Cortex of kidney (tissue), 1 donor: Measurements from ENCODE around the gene TRIM56.

Experiments used
- DNase-seq: peaks from one replicate; lab custom pipeline; 2025; lab: John Stamatoyannopoulos, UW

The TRIM56 gene

DNA sequence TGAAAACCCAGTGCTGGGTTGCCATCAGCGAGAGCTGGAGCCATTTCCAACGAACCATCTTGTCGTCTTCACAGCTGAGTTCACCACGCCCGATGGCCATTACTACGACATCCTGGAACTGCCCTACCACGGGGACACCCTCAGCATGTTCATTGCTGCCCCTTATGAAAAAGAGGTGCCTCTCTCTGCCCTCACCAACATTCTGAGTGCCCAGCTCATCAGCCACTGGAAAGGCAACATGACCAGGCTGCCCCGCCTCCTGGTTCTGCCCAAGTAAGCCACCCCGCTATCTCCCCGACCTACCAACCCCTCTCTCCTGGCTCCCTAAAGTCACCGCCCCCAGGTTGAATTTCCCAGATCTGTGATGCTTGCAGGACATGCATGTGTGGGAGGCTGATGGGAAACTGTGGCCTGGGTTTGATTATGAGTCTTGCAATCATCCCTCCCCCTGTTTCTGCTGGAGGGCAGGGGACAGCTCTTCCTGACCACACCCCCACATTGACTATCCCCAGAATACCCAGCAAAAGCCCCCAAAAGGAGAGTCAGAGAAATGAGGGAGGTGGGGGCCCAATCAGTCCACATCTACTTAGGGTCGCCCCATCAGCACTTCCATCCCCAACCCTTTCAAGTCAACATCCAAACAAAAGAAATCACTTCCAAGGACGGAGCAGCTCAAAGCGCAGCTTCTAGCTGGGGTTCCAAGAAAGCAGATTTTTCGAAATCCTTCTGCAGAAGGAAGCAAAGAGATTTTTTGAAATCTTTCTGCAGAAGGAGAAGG is 48.5 kb downstream of the TRIM56 start:
- DNase-seq = no peak

DNA sequence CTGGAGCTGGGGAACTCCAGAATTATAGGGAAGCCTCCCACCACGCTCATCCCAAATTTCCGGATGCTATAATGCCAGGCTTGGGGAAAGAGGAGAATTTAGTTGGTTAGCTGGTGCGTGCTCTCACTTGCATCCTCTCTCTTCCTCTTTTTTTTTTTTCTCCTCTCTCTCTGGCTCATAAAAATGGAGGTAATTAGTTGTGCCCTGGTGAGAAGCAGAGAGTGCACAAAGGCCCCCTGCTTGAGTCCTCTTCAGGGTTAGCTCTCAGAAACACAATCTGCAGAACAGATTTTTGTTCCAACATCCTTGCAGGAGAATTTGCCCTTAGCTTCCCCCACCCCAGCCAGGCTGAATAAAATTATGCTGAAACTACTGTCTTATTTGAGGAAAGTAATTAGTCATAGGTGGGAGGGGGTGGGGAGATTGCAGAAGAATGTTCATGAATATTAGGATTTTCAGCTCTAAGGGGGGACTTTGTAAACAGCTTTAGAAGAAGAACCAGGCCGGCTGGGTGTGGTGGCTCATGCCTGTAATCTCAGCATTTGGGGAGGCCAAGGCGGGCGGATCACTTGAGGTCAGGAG is 49.2 kb downstream of the TRIM56 start:
- DNase-seq = no peak

DNA sequence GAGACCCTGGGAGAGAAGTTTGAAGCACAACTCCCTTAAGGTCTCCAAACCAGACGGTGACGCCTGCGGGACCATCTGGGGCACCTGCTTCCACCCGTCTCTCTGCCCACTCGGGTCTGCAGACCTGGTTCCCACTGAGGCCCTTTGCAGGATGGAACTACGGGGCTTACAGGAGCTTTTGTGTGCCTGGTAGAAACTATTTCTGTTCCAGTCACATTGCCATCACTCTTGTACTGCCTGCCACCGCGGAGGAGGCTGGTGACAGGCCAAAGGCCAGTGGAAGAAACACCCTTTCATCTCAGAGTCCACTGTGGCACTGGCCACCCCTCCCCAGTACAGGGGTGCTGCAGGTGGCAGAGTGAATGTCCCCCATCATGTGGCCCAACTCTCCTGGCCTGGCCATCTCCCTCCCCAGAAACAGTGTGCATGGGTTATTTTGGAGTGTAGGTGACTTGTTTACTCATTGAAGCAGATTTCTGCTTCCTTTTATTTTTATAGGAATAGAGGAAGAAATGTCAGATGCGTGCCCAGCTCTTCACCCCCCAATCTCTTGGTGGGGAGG is 52.5 kb downstream of the TRIM56 start:
- no peak for DNase-seq

DNA sequence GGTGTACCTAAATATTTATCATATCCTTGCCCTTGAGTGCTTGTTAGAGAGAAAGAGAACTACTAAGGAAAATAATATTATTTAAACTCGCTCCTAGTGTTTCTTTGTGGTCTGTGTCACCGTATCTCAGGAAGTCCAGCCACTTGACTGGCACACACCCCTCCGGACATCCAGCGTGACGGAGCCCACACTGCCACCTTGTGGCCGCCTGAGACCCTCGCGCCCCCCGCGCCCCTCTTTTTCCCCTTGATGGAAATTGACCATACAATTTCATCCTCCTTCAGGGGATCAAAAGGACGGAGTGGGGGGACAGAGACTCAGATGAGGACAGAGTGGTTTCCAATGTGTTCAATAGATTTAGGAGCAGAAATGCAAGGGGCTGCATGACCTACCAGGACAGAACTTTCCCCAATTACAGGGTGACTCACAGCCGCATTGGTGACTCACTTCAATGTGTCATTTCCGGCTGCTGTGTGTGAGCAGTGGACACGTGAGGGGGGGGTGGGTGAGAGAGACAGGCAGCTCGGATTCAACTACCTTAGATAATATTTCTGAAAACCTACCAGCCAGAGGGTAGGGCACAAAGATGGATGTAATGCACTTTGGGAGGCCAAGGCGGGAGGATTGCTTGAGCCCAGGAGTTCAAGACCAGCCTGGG is 53.1 kb downstream of the TRIM56 start:
- DNase-seq = no peak

DNA sequence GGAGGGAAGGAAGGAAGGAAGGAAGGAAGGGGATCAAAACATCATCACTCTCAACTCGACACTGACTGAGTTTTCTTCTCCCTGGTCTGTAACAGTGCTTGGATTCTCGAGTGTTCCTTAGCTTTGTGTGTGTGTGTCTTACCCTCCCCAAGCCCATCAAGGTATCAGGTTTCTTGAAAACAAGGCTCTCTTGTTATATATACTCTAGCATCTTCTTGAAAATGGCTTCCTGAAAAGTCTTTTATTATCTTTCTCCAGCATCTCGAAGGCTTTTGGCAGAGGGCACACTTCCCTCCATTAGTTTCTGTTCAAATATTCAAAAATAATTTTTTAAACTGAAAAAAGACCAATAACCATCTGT is 55.0 kb downstream of the TRIM56 start:
- no peak for DNase-seq

DNA sequence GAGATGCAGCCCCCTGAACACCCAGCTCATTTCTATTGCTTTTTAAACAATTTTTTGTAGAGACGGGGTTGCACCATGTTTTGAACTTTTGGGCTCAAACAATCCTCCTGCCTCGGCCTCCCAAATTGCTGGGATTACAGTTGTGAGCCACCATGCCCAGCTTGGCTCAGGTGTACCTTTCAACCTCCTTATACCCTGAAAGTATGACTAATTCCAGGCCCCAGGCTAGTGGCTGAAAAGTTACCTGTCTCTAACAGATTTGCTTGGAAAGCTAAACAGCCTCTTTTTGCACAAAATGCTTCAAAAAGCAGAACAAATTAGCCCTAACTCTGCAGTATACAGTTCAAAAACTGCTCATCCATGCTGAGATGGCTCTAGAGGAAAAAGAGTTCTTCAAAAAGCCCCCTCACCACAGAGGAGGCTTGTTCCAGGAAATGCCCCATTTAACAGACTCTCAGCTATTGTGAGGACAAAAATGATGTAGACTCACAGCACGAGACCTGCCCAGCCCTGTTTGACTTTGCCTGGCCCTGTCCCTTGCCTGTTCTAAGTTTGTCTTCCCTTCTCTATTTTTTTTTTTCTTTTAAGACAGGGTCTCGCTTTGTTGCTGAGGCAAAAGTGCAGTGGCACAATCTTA is 55.6 kb downstream of the TRIM56 start:
- DNase-seq = no peak
